Measurements from ENCODE around the gene MROH2B. TPM values are rescaled to one million over a fixed set of nuclear protein-coding genes. Genes with fewer than 3 reads are reported as not detected.

The MROH2B gene
- total RNA-seq, 3 donors from 2014 or later (not counting 1 experiment from before 2014, with no cell fraction given): not detected

- H3K9me3 Mint-ChIP-seq: peaks cover 9 to 15% of the 10 kb centered on the region in 2 donors
- intact Hi-C loops (cut with micrococcal nuclease): no loop called here
- Histone ChIP-seq H3K27me3 (ENCODE audit: control insufficient read depth, insufficient read depth, low read length) (no peaks in the 10 kb centered on the region), H3K9me3 (ENCODE audit: control insufficient read depth, insufficient read depth, low read length) (no peaks in the 10 kb centered on the region), H3K27ac (ENCODE audit: low read length) (no peak overlapping the region), H3K36me3 (ENCODE audit: control insufficient read depth, insufficient read depth, low read length) (no peaks in the 10 kb centered on the region), H3K4me1 (ENCODE audit: control insufficient read depth, insufficient read depth, low read length) (no peaks in the 10 kb centered on the region), H3K4me3 (ENCODE audit: low read length) (no peak overlapping the region)
- no peak for ATAC-seq
- DNase-seq: no peak
- H3K4me3 Mint-ChIP-seq: no peak overlapping the region
- H3K27ac Mint-ChIP-seq: no peak overlapping the region
- WGBS (ENCODE audit: insufficient coverage): 92% methylated on average over 2 of the region's 2 CpGs
- no peaks in the 10 kb centered on the region for H3K27me3 Mint-ChIP-seq (ENCODE audit: low read depth in 2 of 2)
- no peaks in the 10 kb centered on the region for H3K4me1 Mint-ChIP-seq
- H3K36me3 Mint-ChIP-seq: no peaks in the 10 kb centered on the region
- no peak for TF ChIP-seq CTCF (IDR thresholded peaks at IDR 0.05)
These were observed 16.3 kb upstream of the MROH2B start for GRCh38 chr5:41087461-41087860.

GRCh38 chr5:41083306-41083705, 12.2 kb upstream of the MROH2B start:
- Mint-ChIP-seq H3K4me1 (no peaks in the 10 kb centered on the region), H3K36me3 (no peaks in the 10 kb centered on the region), H3K27me3 (ENCODE audit: low read depth in 2 of 2) (no peaks in the 10 kb centered on the region), H3K27ac (no peak overlapping the region), H3K9me3 (peaks cover 10 to 12% of the 10 kb centered on the region in 2 donors), H3K4me3 (no peak overlapping the region)
- Histone ChIP-seq H3K4me1 (ENCODE audit: control insufficient read depth, insufficient read depth, low read length) (no peaks in the 10 kb centered on the region), H3K9me3 (ENCODE audit: control insufficient read depth, insufficient read depth, low read length) (no peaks in the 10 kb centered on the region), H3K27ac (ENCODE audit: low read length) (no peak overlapping the region), H3K36me3 (ENCODE audit: control insufficient read depth, insufficient read depth, low read length) (no peaks in the 10 kb centered on the region), H3K27me3 (ENCODE audit: control insufficient read depth, insufficient read depth, low read length) (no peaks in the 10 kb centered on the region), H3K4me3 (ENCODE audit: low read length) (no peak overlapping the region)
- 80% methylated on average over 5 of the region's 7 CpGs for WGBS (ENCODE audit: insufficient coverage)
- ATAC-seq (no peak), DNase-seq (no peak)
- intact Hi-C loops (cut with micrococcal nuclease): no loop called here
- TF ChIP-seq CTCF (IDR thresholded peaks at IDR 0.05): no peak

- Histone ChIP-seq H3K4me3 (ENCODE audit: low read length) (no peak overlapping the region), H3K9me3 (ENCODE audit: control insufficient read depth, insufficient read depth, low read length) (no peaks in the 10 kb centered on the region), H3K27ac (ENCODE audit: low read length) (no peak overlapping the region), H3K27me3 (ENCODE audit: control insufficient read depth, insufficient read depth, low read length) (no peaks in the 10 kb centered on the region), H3K36me3 (ENCODE audit: control insufficient read depth, insufficient read depth, low read length) (no peaks in the 10 kb centered on the region), H3K4me1 (ENCODE audit: control insufficient read depth, insufficient read depth, low read length) (no peaks in the 10 kb centered on the region)
- ATAC-seq: no peak
- Mint-ChIP-seq H3K4me3 (no peak overlapping the region), H3K27me3 (ENCODE audit: low read depth in 2 of 2) (no peaks in the 10 kb centered on the region), H3K36me3 (no peaks in the 10 kb centered on the region), H3K9me3 (peaks cover 0 to 7% of the 10 kb centered on the region in 2 donors), H3K4me1 (no peaks in the 10 kb centered on the region), H3K27ac (no peak overlapping the region)
- 89% methylated on average over 1 of the region's 2 CpGs for WGBS (ENCODE audit: insufficient coverage)
- TF ChIP-seq CTCF (IDR thresholded peaks at IDR 0.05): no peak
- intact Hi-C loops (cut with micrococcal nuclease): no loop called here
- no peak for DNase-seq
These were observed 833 bp upstream of the MROH2B start for GRCh38 chr5:41071975-41072374.
